DND-41 (cell line): Measurements from ENCODE around the gene GPC5.
"Not testable (repeated sequence)": the region's sequence is repeated elsewhere in the genome, so short reads cannot be mapped to it uniquely, and the experiment has no call there.

Experiments used
- ATAC-seq: fragments of 200-7000 bp; cut with Tn5 transposase; 3 replicates; pipeline ENCODE4 v1.9.1; 2021; ENCODE audit warnings: low read depth; ENCODE audit not compliant: insufficient read depth
- DNase-seq: peaks from one replicate; pipeline ENCODE4 v3.0.0-alpha.2; 2020
- H2AFZ ChIP-seq: 2 replicates; pipeline ENCODE4 v1.6.0; 2012; ENCODE audit warnings: low read depth, low read length
- H3K27ac ChIP-seq: 2 replicates; pipeline ENCODE4 v1.5.1; 2012; ENCODE audit warnings: low read length, inconsistent platforms
- H3K27me3 ChIP-seq: fragments of 200-600 bp; sonication (generic); 2 replicates; pipeline ENCODE4 v1.6.0; 2012; ENCODE audit warnings: low read length, mild to moderate bottlenecking, inconsistent platforms; ENCODE audit not compliant: insufficient read depth, poor library complexity
- H3K36me3 ChIP-seq: 2 replicates; pipeline ENCODE4 v1.5.1; 2012; ENCODE audit warnings: low read length, inconsistent platforms; ENCODE audit not compliant: insufficient read depth
- H3K4me1 ChIP-seq: 2 replicates; pipeline ENCODE4 v1.5.1; 2012; ENCODE audit warnings: mild to moderate bottlenecking, low read length; ENCODE audit not compliant: insufficient read depth
- H3K4me2 ChIP-seq: 2 replicates; pipeline ENCODE4 v1.6.0; 2012; ENCODE audit warnings: mild to moderate bottlenecking, moderate library complexity, low read length, inconsistent platforms; ENCODE audit not compliant: insufficient read depth
- H3K4me3 ChIP-seq, 2 experiments: fragments of 200-600 bp in 1 of 2; shearing (Covaris generic) in 1 of 2; 2 replicates each; pipeline ENCODE4 v1.5.1; 2012 to 2016; ENCODE audit warnings: inconsistent platforms in 2 of 2, low read length in 2 of 2, mild to moderate bottlenecking in 2 of 2, low read depth in 1 of 2, moderate library complexity in 1 of 2
- H3K79me2 ChIP-seq: 2 replicates; pipeline ENCODE4 v1.6.0; 2012; ENCODE audit warnings: low read length, inconsistent platforms; ENCODE audit not compliant: insufficient read depth
- H3K9ac ChIP-seq: 2 replicates; pipeline ENCODE4 v1.6.0; 2012; ENCODE audit warnings: low read depth, mild to moderate bottlenecking, inconsistent platforms, low read length, moderate library complexity
- H3K9me3 ChIP-seq: 2 replicates; pipeline ENCODE4 v1.5.1; 2012; ENCODE audit warnings: low read length, moderate library complexity, mild to moderate bottlenecking, inconsistent platforms; ENCODE audit not compliant: insufficient read depth, severe bottlenecking
- H4K20me1 ChIP-seq: 2 replicates; pipeline ENCODE4 v1.6.0; 2012; ENCODE audit warnings: low read length; ENCODE audit not compliant: insufficient read depth
- EZH2 ChIP-seq: IDR thresholded peaks from 3 replicates; pipeline ENCODE4 v1.6.1; 2012; ENCODE audit warnings: borderline replicate concordance, low read depth, mild to moderate bottlenecking, moderate library complexity, low read length, inconsistent platforms; ENCODE audit not compliant: severe bottlenecking
- TF ChIP-seq, protein P1 (sequence below): IDR thresholded peaks from 2 replicates; pipeline ENCODE4 v1.5.1; 2012; ENCODE audit warnings: borderline replicate concordance, low read length, moderate library complexity, mild to moderate bottlenecking; ENCODE audit not compliant: poor library complexity, severe bottlenecking; ENCODE audit errors: extremely low read depth

GPC5 gene

DNA sequence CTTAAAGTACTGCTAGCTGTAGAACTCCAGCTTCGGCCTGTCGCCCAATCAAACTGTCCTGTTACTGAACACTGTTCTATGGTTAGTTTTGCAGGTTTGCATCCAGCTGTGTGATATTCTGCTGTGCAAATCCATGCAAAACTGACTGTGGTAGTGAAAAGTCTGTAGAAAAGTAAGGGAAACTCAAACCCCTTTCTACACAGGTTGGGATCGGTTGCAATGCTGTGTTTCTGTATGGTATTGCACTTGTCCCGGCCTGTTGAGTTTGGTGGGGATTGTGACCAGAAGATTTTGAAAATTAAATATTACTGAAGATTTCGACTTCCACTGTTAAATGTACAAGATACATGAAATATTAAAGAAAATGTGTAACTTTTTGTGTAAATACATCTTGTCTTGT lies 47.3 kb upstream of the GPC5 start:
- TF ChIP-seq, protein P1, sequence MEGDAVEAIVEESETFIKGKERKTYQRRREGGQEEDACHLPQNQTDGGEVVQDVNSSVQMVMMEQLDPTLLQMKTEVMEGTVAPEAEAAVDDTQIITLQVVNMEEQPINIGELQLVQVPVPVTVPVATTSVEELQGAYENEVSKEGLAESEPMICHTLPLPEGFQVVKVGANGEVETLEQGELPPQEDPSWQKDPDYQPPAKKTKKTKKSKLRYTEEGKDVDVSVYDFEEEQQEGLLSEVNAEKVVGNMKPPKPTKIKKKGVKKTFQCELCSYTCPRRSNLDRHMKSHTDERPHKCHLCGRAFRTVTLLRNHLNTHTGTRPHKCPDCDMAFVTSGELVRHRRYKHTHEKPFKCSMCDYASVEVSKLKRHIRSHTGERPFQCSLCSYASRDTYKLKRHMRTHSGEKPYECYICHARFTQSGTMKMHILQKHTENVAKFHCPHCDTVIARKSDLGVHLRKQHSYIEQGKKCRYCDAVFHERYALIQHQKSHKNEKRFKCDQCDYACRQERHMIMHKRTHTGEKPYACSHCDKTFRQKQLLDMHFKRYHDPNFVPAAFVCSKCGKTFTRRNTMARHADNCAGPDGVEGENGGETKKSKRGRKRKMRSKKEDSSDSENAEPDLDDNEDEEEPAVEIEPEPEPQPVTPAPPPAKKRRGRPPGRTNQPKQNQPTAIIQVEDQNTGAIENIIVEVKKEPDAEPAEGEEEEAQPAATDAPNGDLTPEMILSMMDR = no peak
- no peak for TF ChIP-seq EZH2
- Histone ChIP-seq H3K4me3 (peak overlapping the region; percentile 95 to 97; a peak in 3 of 4 replicates), H4K20me1 (peaks cover 68% of the 10 kb centered on the region), H2AFZ (no peak overlapping the region), H3K9ac (peak overlapping the region; percentile 99), H3K4me2 (peak overlapping the region; percentile 82), H3K9me3 (no peaks in the 10 kb centered on the region), H3K27ac (peak overlapping the region; percentile 18; the same call in 1 of the 2 replicates), H3K79me2 (peaks cover 73% of the 10 kb centered on the region), H3K4me1 (peaks cover 43% of the 10 kb centered on the region), H3K27me3 (no peaks in the 10 kb centered on the region), H3K36me3 (peaks cover 72% of the 10 kb centered on the region)
- ATAC-seq (no peak), DNase-seq (no peak)

DNA sequence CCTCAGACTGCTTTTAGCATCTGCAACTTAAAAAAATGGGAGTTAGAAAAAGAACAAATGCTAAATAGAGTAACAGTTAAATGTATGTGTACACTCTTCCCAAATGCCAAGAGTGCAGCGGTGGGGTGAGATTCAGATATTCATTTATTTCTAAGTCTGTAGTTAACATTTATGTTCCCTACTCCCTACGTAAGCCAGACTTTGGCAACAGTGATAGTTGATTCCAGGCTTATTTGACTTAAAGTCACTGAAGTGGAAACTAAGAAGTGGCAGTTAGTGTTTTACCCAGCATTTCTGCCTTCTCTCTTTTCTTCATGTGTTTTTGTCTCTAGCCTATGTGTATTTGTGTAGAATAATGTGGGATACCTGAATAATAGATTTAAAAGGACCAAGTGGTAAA lies 46.4 kb upstream of the GPC5 start:
- Histone ChIP-seq H3K4me2 (peak overlapping the region; percentile 82; the same call in 1 of the 2 replicates), H3K9ac (no peak overlapping the region), H3K4me3 (peak overlapping the region in 1 of 2 experiments; percentile 95; a peak in 1 of 4 replicates), H2AFZ (no peak overlapping the region), H3K79me2 (peaks cover 73% of the 10 kb centered on the region), H3K4me1 (peaks cover 35% of the 10 kb centered on the region), H4K20me1 (peaks cover 76% of the 10 kb centered on the region), H3K9me3 (no peaks in the 10 kb centered on the region), H3K27me3 (no peaks in the 10 kb centered on the region), H3K27ac (no peak overlapping the region), H3K36me3 (peaks cover 81% of the 10 kb centered on the region)
- TF ChIP-seq EZH2 = no peak
- ATAC-seq = no peak
- no peak for DNase-seq

DNA sequence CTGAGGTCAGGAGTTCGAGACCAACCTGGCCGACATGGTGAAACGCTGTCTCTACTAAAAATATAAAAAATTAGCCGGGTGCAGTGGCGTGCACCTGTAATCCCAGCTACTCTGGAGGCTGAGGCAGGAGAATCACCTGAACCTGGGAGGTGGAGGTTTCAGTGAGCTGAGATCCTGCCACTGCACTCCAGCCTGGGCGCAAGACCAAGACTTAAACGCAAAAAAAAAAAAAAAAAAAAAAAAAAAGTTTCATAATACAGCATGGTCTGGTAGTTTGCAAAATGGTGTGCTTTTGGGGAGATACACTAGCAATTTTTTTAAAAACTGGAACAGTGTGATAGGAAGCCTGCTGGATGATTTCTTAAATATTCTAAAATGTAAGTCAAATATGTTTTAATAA lies 45.5 kb upstream of the GPC5 start:
- not testable (repeated sequence) for H3K9me3 ChIP-seq
- Histone ChIP-seq H3K79me2 (peaks cover 69% of the 10 kb centered on the region), H3K4me1 (peaks cover 33% of the 10 kb centered on the region)

DNA sequence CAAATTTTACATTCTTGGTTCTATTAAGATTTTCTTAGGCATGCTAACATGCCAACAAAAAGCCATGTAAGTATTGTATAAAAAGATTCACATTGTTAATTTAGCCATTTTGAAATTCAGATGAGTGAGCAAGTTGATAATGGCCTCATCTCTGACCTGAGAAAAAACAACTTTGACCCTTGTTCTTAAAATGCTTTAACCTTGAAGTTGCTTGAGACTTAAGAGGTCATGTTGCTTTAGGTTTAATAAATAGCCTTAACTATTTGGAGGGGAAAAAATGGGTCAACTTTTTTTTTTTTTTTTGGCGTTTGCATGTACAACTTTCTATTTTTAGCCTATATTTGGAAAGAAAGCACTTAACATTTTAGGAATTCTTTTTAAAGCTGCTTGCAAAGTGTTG lies 44.9 kb upstream of the GPC5 start:
- H3K9ac ChIP-seq = no peak overlapping the region
- peaks cover 33% of the 10 kb centered on the region for H3K4me1 ChIP-seq
- peaks cover 90% of the 10 kb centered on the region for H3K36me3 ChIP-seq
- peaks cover 91% of the 10 kb centered on the region for H4K20me1 ChIP-seq
- H3K27me3 ChIP-seq = no peaks in the 10 kb centered on the region
- H3K9me3 ChIP-seq = no peaks in the 10 kb centered on the region
- no peak for TF ChIP-seq EZH2
- TF ChIP-seq, protein P1 = no peak
- H3K4me2 ChIP-seq = peak overlapping the region; percentile 2; the same call in 1 of the 2 replicates
- ATAC-seq = no peak
- peaks cover 63% of the 10 kb centered on the region for H3K79me2 ChIP-seq
- no peak for DNase-seq
- H2AFZ ChIP-seq = no peak overlapping the region
- no peak overlapping the region for H3K4me3 ChIP-seq
- no peak overlapping the region for H3K27ac ChIP-seq

More for the DNA sequence above, 45.5 kb upstream of the GPC5 start:
- peak; percentile 9 for DNase-seq
- not testable (repeated sequence) for ATAC-seq, H3K4me3 ChIP-seq, H3K27me3 ChIP-seq, H3K27ac ChIP-seq, H2AFZ ChIP-seq, H3K9ac ChIP-seq
- peaks cover 90% of the 10 kb centered on the region for H3K36me3 ChIP-seq
- H3K4me2 ChIP-seq = peak overlapping the region; percentile 8; the same call in 1 of the 2 replicates
- H4K20me1 ChIP-seq = peaks cover 85% of the 10 kb centered on the region
